K562 (cell line): ENCODE measurements around the gene DNM1. TPM values are rescaled to one million over a fixed set of nuclear protein-coding genes. Genes with fewer than 3 reads are reported as not detected.

Source experiments
- BCOR ChIP-seq: fragments of 450-650 bp; IDR thresholded peaks from 2 replicates; pipeline ENCODE4 v1.6.1; 2016
- CBX3 ChIP-seq, 2 experiments: IDR thresholded peaks; 1 replicate in 1 of 2; 2 replicates in 1 of 2; pipeline ENCODE4 v1.6.1; 2012; ENCODE audit warnings: inconsistent platforms in 2 of 2, low read length in 2 of 2, borderline replicate concordance in 1 of 2, control low read depth in 1 of 2
- ELK3 ChIP-seq: fragments of 450-650 bp; formaldehyde crosslinking; IDR thresholded peaks from 2 replicates; pipeline ENCODE4 v1.4.0; 2020; ENCODE audit warnings: mild to moderate bottlenecking
- ETS2 ChIP-seq: IDR thresholded peaks from 2 replicates; pipeline ENCODE4 v1.6.1; 2016; ENCODE audit warnings: borderline replicate concordance, missing genetic modification characterization, mild to moderate bottlenecking, moderate library complexity, missing compliant biosample characterization; ENCODE audit not compliant: poor library complexity, severe bottlenecking
- HCFC1 ChIP-seq: IDR thresholded peaks from 2 replicates; pipeline ENCODE4 v1.6.1; 2012; ENCODE audit warnings: low read depth, low read length, improper control_type of control experiment
- MYC ChIP-seq, 2 experiments: fragments of 250-450 bp in 1 of 2; sonication (Bioruptor Pico) in 1 of 2; IDR thresholded peaks; 2 replicates each; pipeline versions ENCODE4 v1.5.1 to v1.6.1; 2012 to 2021; ENCODE audit warnings: low read depth in 2 of 2, borderline replicate concordance in 1 of 2, improper control_type of control experiment in 1 of 2, low read length in 1 of 2, mild to moderate bottlenecking in 1 of 2, moderate library complexity in 1 of 2
- PATZ1 ChIP-seq: fragments of 250-450 bp; sonication (Bioruptor Pico); IDR thresholded peaks from 2 replicates; pipeline ENCODE4 v1.5.0; 2020; ENCODE audit warnings: mild to moderate bottlenecking, borderline replicate concordance
- PURB ChIP-seq: sonication (generic); formaldehyde crosslinking; IDR thresholded peaks from 2 replicates; pipeline ENCODE4 v1.9.0; 2021; ENCODE audit warnings: low read depth, mild to moderate bottlenecking, missing genetic modification reagents
- TFAP4 ChIP-seq: sonication (generic); formaldehyde crosslinking; IDR thresholded peaks from 2 replicates; pipeline ENCODE4 v1.8.0; 2022; ENCODE audit warnings: missing genetic modification reagents, mild to moderate bottlenecking, moderate library complexity, borderline replicate concordance
- XRCC5 ChIP-seq: fragments of 200-400 bp; formaldehyde crosslinking; IDR thresholded peaks from 2 replicates; pipeline ENCODE4 v1.6.1; 2017; ENCODE audit warnings: low read depth, mild to moderate bottlenecking, low read length
- ZBTB17 ChIP-seq: fragments of 450-650 bp; formaldehyde crosslinking; IDR thresholded peaks from 2 replicates; pipeline ENCODE4 v1.4.0; 2020; ENCODE audit warnings: mild to moderate bottlenecking
- ZFP36 ChIP-seq: fragments of 150-350 bp; IDR thresholded peaks from 2 replicates; pipeline ENCODE4 v1.6.1; 2018; ENCODE audit warnings: low read length, low read depth; ENCODE audit not compliant: partially characterized antibody
- ZNF184 ChIP-seq: sonication (generic); formaldehyde crosslinking; IDR thresholded peaks from 2 replicates; pipeline ENCODE4 v1.5.0; 2020; ENCODE audit warnings: missing genetic modification reagents
- ZNF445 ChIP-seq: fragments of 250-450 bp; sonication (Bioruptor Pico); IDR thresholded peaks from 2 replicates; pipeline ENCODE4 v1.4.0; 2020; ENCODE audit warnings: low read depth, mild to moderate bottlenecking, moderate library complexity
- ZSCAN29 ChIP-seq: fragments of 450-650 bp; IDR thresholded peaks from 2 replicates; pipeline ENCODE4 v1.6.1; 2017
- polyA plus RNA-seq, 8 experiments: library from polyadenylated mRNA; depleted of rRNA in 4 of 8; stranded (reverse) in 5 of 8; unstranded in 3 of 8; fragments of >200 nt; fragmentation: Nextera tagmentation in 2 of 8; fragmentation: Illumina TruSeq in 1 of 8; extraction: Ambion mirVana in 2 of 8; extraction: Trizol in 1 of 8; gene quantifications; 2 replicates each; pipeline versions ENCODE4 v1.2.1 to v1.2.3, GENCODE V29; 2011 to 2014; ENCODE audit warnings: inconsistent platforms in 1 of 8, missing spikeins in 1 of 8
- total RNA-seq, 7 experiments: library from RNA; depleted of rRNA in 6 of 7; stranded (reverse); fragments of >200 nt in 6 of 7; fragmentation: Illumina TruSeq in 2 of 7; extraction: Trizol in 2 of 7; gene quantifications; 2 replicates each; pipeline versions ENCODE4 v1.2.1 to v1.2.3, GENCODE V29; 2011 to 2021; ENCODE audit warnings: low replicate concordance in 1 of 7
- TF ChIP-seq, protein P1 (sequence below): IDR thresholded peaks from 3 replicates; pipeline ENCODE4 v1.6.1; 2011; ENCODE audit warnings: borderline replicate concordance, mild to moderate bottlenecking, moderate library complexity; ENCODE audit not compliant: insufficient read length; ENCODE audit errors: extremely low read depth

Gene DNM1
- total and polyA plus RNA-seq, 9 of the 15 experiments (the other 6 are each of a cell fraction or from before 2014, with no cell fraction given) = 0.39 to 23.1 (median 9.1) TPM

GRCh38 chr9:128167209-128167608, 36.0 kb upstream of the DNM1 start (continued):
- TF ChIP-seq PATZ1 (CRISPR knock-in tag) (no peak), MYC (IDR thresholded peaks at IDR 0.05; ENCODE audit: low read depth, low read length) (no peak), MYC (CRISPR knock-in tag; IDR thresholded peaks at IDR 0.05; ENCODE audit: borderline replicate concordance, low read depth) (no peak), ZFP36 (peak; percentile 97), ZNF184 (CRISPR knock-in tag) (no peak), HCFC1 (no peak), ZBTB17 (CRISPR knock-in tag) (no peak), BCOR (0 out of 2 replicates have a peak, but pooled peaks have one; percentile 40), ETS2 (tag) (no peak), ELK3 (no peak), TFAP4 (CRISPR knock-in tag) (no peak), XRCC5 (no peak), CBX3 (IDR thresholded peaks at IDR 0.05; ENCODE audit: borderline replicate concordance in 1 of 2, low read length in 2 of 2) (no peak), ZSCAN29 (no peak), ZNF445 (CRISPR knock-in tag) (no peak), PURB (CRISPR knock-in tag) (no peak)
- TF ChIP-seq, protein P1, sequence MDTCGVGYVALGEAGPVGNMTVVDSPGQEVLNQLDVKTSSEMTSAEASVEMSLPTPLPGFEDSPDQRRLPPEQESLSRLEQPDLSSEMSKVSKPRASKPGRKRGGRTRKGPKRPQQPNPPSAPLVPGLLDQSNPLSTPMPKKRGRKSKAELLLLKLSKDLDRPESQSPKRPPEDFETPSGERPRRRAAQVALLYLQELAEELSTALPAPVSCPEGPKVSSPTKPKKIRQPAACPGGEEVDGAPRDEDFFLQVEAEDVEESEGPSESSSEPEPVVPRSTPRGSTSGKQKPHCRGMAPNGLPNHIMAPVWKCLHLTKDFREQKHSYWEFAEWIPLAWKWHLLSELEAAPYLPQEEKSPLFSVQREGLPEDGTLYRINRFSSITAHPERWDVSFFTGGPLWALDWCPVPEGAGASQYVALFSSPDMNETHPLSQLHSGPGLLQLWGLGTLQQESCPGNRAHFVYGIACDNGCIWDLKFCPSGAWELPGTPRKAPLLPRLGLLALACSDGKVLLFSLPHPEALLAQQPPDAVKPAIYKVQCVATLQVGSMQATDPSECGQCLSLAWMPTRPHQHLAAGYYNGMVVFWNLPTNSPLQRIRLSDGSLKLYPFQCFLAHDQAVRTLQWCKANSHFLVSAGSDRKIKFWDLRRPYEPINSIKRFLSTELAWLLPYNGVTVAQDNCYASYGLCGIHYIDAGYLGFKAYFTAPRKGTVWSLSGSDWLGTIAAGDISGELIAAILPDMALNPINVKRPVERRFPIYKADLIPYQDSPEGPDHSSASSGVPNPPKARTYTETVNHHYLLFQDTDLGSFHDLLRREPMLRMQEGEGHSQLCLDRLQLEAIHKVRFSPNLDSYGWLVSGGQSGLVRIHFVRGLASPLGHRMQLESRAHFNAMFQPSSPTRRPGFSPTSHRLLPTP = no peak
